Measurements from ENCODE around the gene ANGEL1. TPM values are rescaled to one million over a fixed set of nuclear protein-coding genes. Genes with fewer than 3 reads are reported as not detected.

ANGEL1 gene
- total and polyA plus RNA-seq, 2 of the 8 experiments (the other 6 are each of a cell fraction or from before 2014, with no cell fraction given) = 26.8 to 27.2 TPM

DNA sequence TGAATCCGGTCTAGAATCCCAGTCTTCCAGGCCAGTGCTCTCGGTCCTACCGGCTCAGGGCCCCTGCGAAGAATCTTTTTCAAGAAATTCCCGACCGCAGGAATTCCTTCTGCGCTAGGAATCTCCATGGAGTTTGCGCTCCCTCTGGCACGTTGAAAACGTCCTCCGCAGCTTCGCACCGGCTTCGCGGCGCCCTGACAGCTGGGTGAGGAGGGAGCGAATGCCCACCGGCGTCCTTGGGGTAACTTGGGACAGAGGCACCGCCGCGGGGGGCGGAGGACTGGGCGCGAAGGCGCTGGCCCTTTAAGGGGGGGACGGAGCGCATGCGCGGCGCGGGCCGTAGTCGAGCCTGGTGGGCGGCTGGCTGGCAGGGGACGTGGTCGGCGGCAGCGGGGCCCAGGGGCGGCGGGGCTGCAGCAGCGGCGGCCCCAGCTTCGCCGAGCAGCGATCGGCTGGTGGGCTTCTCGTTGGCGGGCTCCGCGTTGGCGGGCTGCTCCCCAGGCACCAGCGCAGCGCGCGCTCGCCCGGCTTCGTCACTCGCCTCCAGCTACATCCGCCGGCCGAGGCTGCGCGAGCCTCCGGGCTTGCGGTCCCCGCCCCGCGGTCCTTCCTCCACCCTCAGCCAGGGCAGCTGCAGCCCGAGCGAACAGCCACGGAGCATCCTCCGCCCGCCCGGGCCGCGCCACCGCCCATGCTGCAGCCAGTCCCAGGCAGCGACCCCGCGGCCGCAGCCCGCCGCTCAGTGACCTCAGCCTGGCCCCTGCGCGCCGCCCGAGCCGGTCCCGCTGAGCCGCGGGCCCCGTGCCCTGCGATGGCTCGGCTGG lies 51.3 kb downstream of the ANGEL1 start, which contains the start of gene VASH1:
Gene VASH1 (plus strand): TSS at position 333 of the 824 bp plus-strand sequence. CDS start 1,354 bp downstream, outside the sequence.
- H4K5ac ChIP-seq (ENCODE audit: insufficient read length, low read depth, low read length) = no peak within 1 kb of the TSS
- peaks cover 0 to 13% (median 2%) of the 10 kb centered on the region in 4 experiments; a peak in 5 of 7 replicates for H3K4me1 ChIP-seq (replicated peaks in 1 of 4; ENCODE audit: control insufficient read depth in 3 of 4, insufficient read depth in 4 of 4, low read length in 3 of 4)
- WGBS, 2 experiments (ENCODE audit: extremely low coverage in 1 of 2, insufficient coverage in 1 of 2, insufficient read length in 1 of 2, insufficient replicate concordance in 2 of 2, low coverage in 1 of 2, low lambda C conversion rate in 2 of 2, missing lambda C conversion rate in 1 of 2) = 2% methylated on average over 34 of the region's 96 CpGs; no CpG with 5 or more reads in 1 of the 2 experiments
- H3K27me3 ChIP-seq (replicated peaks in 1 of 4; ENCODE audit: control insufficient read depth in 3 of 4, extremely low read depth in 1 of 4, insufficient read depth in 3 of 4, low read length in 3 of 4) = peaks cover 24 to 52% (median 41%) of the 10 kb centered on the region in 4 experiments
- CTCF ChIA-PET (ENCODE audit: partially characterized antibody) = interaction anchor here (7.5 to 10.1 kb wide), 2 partner anchors 22 to 52 kb away, joined by 48 to 70 read pairs; no protein-coding TSS in a partner anchor
- peak in 1 of 2 experiments; percentile 86 for DNase-seq (ENCODE audit: low read depth in 1 of 2, low spot score in 2 of 2)
- H4K20me1 ChIP-seq (replicated peaks in 1 of 2; ENCODE audit: control insufficient read depth in 1 of 2, insufficient read depth in 2 of 2, low read length in 2 of 2) = no peaks in the 10 kb centered on the region
- H3K18ac ChIP-seq (ENCODE audit: extremely low read depth, low read length) = peak within 1 kb of the TSS; percentile 87
- no peak within 1 kb of the TSS for H3K14ac ChIP-seq (ENCODE audit: insufficient read length)
- H2BK20ac ChIP-seq (ENCODE audit: low read length) = no peak within 1 kb of the TSS
- peak within 1 kb of the TSS; percentile 96 for H2AFZ ChIP-seq (ENCODE audit: low read length)
- H4K91ac ChIP-seq (replicated peaks; ENCODE audit: insufficient read length, low read length) = no peak within 1 kb of the TSS
- no peaks in the 10 kb centered on the region for H3K79me2 ChIP-seq (ENCODE audit: control insufficient read depth in 1 of 2, insufficient read depth in 2 of 2, low read length in 2 of 2)
- POLR2A ChIA-PET (ENCODE audit: partially characterized antibody) = interaction anchor here (0.8 to 2.4 kb wide), 6 partner anchors 8 to 45 kb away, joined by 3 to 8 read pairs (median 4); no protein-coding TSS in a partner anchor
- no peak within 1 kb of the TSS for H3K4ac ChIP-seq (replicated peaks; ENCODE audit: insufficient read length, low read depth, low read length)
- peak within 1 kb of the TSS; percentile 39 to 50 (median 44); a peak in 6 of 7 replicates for H3K9ac ChIP-seq (replicated peaks in 1 of 4; ENCODE audit: extremely low read depth in 1 of 4, low read depth in 3 of 4, low read length in 3 of 4)
- peaks cover 16% of the 10 kb centered on the region for H3K23me2 ChIP-seq (ENCODE audit: low read depth, low read length)
- H3K56ac ChIP-seq (replicated peaks; ENCODE audit: insufficient read length, low read depth, low read length) = peak within 1 kb of the TSS; percentile 49
- no peaks in the 10 kb centered on the region for H3K9me3 ChIP-seq (ENCODE audit: insufficient read depth in 2 of 2, low read depth in 1 of 2, low read length in 1 of 2)
- H3K79me1 ChIP-seq (ENCODE audit: low read depth, low read length) = no peaks in the 10 kb centered on the region
- H3K23ac ChIP-seq (ENCODE audit: insufficient read length) = no peak within 1 kb of the TSS
- no peak within 1 kb of the TSS for H2BK120ac ChIP-seq (replicated peaks; ENCODE audit: low read depth, low read length)
- peak within 1 kb of the TSS; percentile 39; the same call in 1 of the 2 replicates for H2BK12ac ChIP-seq (ENCODE audit: low read depth, low read length)
- peak within 1 kb of the TSS; percentile 24; the same call in 1 of the 2 replicates for H2BK5ac ChIP-seq (ENCODE audit: low read depth, low read length)
- peak within 1 kb of the TSS; percentile 82 to 98 for H3K4me2 ChIP-seq (ENCODE audit: insufficient read depth in 1 of 2, low read depth in 2 of 2, low read length in 2 of 2)
- peak within 1 kb of the TSS; percentile 77 for H4K8ac ChIP-seq (ENCODE audit: extremely low read depth, insufficient read depth, low read length)
- no peak within 1 kb of the TSS for H3K27ac ChIP-seq (ENCODE audit: low read depth, low read length)
- H3K4me3 ChIP-seq (ENCODE audit: extremely low read depth in 1 of 4, insufficient read depth in 2 of 4, low read depth in 3 of 4, low read length in 4 of 4) = peak within 1 kb of the TSS; percentile 52 to 66 (median 59)
- FAIRE-seq = no peak
- no peaks in the 10 kb centered on the region for H3K36me3 ChIP-seq (ENCODE audit: control insufficient read depth in 2 of 4, insufficient read depth in 4 of 4, low read length in 3 of 4)
- H2AK5ac ChIP-seq (ENCODE audit: low read depth, low read length) = no peak within 1 kb of the TSS
- peak within 1 kb of the TSS; percentile 81; the same call in 1 of the 2 replicates for H2BK15ac ChIP-seq (ENCODE audit: low read length)
- TF ChIP-seq ASH2L (IDR thresholded peaks at IDR 0.05; ENCODE audit: low read length) (peak; percentile 52), POLR2AphosphoS5 (IDR thresholded peaks at IDR 0.05; ENCODE audit: low read depth, low read length) (no peak), BCL11A (IDR thresholded peaks at IDR 0.05; ENCODE audit: low read depth in 2 of 2, low read length in 2 of 2) (no peak), ZNF274 (IDR thresholded peaks at IDR 0.05; ENCODE audit: borderline replicate concordance, extremely low read depth, low read length) (no peak), KDM4A (IDR thresholded peaks at IDR 0.05; ENCODE audit: low read depth, low read length, severe bottlenecking) (no peak), KDM5A (IDR thresholded peaks at IDR 0.05; ENCODE audit: low read length) (no peak), POLR2A (IDR thresholded peaks at IDR 0.05; ENCODE audit: control extremely low read depth in 1 of 2, low read depth in 2 of 2, low read length in 2 of 2) (no peak), CREB1 (IDR thresholded peaks at IDR 0.05) (0 out of 2 replicates have a peak, but pooled peaks have one; percentile 7), BACH1 (IDR thresholded peaks at IDR 0.05; ENCODE audit: low read length) (no peak), MAFK (IDR thresholded peaks at IDR 0.05; ENCODE audit: low read depth, low read length) (no peak), NANOG (IDR thresholded peaks at IDR 0.05; ENCODE audit: insufficient read depth, low read depth, low read length, poor library complexity, severe bottlenecking) (no peak)
- TF ChIP-seq, protein P1, sequence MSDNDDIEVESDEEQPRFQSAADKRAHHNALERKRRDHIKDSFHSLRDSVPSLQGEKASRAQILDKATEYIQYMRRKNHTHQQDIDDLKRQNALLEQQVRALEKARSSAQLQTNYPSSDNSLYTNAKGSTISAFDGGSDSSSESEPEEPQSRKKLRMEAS (IDR thresholded peaks at IDR 0.05) = no peak; the same call in 1 of the 2 replicates

All from H1 (cell line).